Memory B cell (primary cell): Measurements from ENCODE around the gene RNF157.
"Not testable (repeated sequence)": the region's sequence is repeated elsewhere in the genome, so short reads cannot be mapped to it uniquely, and the experiment has no call there.

Experiments
- ATAC-seq: fragments of 150-1000 bp; cut with Tn5 transposase; 2 replicates; pipeline ENCODE4 v1.10.0; 2021; ENCODE audit warnings: low read depth, mild to moderate bottlenecking, moderate library complexity
- DNase-seq, 2 donors: peaks; one replicate each; pipeline ENCODE4 v3.0.0; 2022; ENCODE audit warnings: low spot score in 2 of 2
- H3K27ac Mint-ChIP-seq: one replicate; pipeline ENCODE4 v1.8.0; 2022; ENCODE audit warnings: mild to moderate bottlenecking, moderate library complexity, mixed read lengths
- H3K27me3 Mint-ChIP-seq: one replicate; pipeline ENCODE4 v1.8.0; 2022; ENCODE audit warnings: mixed read lengths
- H3K36me3 Mint-ChIP-seq: one replicate; pipeline ENCODE4 v1.8.0; 2022; ENCODE audit warnings: mild to moderate bottlenecking, mixed read lengths
- H3K4me1 Mint-ChIP-seq: one replicate; pipeline ENCODE4 v1.8.0; 2022; ENCODE audit warnings: mixed read lengths
- H3K4me3 Mint-ChIP-seq: one replicate; pipeline ENCODE4 v1.8.0; 2022; ENCODE audit warnings: mild to moderate bottlenecking, moderate library complexity, mixed read lengths
- H3K9me3 Mint-ChIP-seq: one replicate; pipeline ENCODE4 v1.8.0; 2022; ENCODE audit warnings: mixed read lengths

The RNF157 gene

DNA sequence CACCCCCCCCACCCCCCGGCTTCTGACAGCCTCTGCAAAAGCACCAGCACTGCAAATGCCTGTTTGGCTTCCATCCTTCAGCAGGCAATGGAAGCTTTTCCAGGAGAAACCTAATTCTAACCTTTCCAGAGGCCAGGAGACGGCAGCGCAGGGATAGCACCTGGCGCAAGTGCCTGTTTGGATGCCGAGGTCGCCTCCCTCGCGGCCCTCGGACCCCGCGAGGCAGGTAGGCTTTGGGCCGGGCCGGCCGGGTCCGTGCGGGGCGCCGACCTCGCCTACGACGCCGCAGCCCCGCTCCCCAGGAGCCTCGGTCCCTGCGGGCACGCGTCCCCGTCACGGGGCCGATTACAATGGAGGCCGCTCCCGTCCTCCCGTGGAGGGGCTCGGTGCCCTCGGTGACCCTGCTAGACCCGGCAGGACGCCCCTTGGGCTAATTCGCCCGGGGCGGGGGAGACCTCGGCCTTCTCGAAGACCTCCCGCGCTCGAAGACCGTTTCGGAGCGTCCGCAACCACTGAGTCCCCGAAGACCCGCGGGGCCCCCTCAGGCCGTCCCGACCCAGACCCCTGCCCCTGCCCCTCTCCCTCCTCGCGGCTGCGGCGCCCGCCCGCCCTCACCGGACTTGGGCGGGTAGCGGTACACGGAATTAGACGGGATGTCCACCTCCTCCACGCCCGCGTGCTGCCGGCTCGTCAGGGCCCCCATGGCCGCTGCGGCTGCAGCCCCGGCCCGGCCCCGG lies 587 bp downstream of the RNF157 start:
- H3K27ac Mint-ChIP-seq, result no peak overlapping the region
- no peak for DNase-seq
- peak overlapping the region; percentile 73 for H3K4me3 Mint-ChIP-seq
- ATAC-seq, result no peak
- H3K27me3 Mint-ChIP-seq, result peaks cover 17% of the 10 kb centered on the region
- peaks cover 4% of the 10 kb centered on the region for H3K4me1 Mint-ChIP-seq
- no peaks in the 10 kb centered on the region for H3K9me3 Mint-ChIP-seq
- H3K36me3 Mint-ChIP-seq, result no peaks in the 10 kb centered on the region

DNA sequence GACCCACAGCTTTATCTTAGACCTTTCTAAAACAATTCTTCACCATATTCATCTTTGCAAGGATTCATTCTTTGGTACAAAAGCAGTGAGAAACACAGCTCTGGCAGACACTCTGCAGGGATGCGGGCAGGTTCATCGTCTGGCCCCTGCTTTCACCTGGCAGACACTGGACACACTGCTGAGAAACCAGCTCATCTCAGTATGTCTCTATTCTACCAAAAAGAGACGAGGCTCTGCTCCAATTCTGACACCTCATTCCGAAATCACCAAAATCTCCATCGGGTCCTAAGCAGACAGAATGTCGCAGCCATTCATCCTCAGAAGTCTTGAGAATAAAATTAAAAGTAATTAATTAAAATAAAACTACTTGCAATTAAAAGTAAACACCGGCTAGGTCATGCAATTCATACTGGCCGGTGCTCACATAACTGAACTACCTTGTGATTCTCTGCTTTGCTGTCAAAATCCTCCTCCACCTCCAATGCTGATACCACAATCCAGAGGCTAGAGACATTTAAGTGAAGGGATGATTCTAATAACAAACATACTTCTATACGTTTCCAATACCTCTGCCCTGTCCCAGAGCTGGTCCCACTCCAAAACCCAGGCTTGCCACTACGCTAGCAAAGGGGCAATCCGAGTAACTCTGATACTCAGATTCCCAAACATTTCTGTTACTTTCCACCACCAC lies 1.3 kb downstream of the RNF157 start:
- no peaks in the 10 kb centered on the region for H3K36me3 Mint-ChIP-seq
- H3K27me3 Mint-ChIP-seq, result peaks cover 17% of the 10 kb centered on the region
- DNase-seq, result no peak
- H3K9me3 Mint-ChIP-seq, result no peaks in the 10 kb centered on the region
- peak overlapping the region; percentile 73 for H3K4me3 Mint-ChIP-seq
- peaks cover 4% of the 10 kb centered on the region for H3K4me1 Mint-ChIP-seq
- no peak for ATAC-seq
- no peak overlapping the region for H3K27ac Mint-ChIP-seq

DNA sequence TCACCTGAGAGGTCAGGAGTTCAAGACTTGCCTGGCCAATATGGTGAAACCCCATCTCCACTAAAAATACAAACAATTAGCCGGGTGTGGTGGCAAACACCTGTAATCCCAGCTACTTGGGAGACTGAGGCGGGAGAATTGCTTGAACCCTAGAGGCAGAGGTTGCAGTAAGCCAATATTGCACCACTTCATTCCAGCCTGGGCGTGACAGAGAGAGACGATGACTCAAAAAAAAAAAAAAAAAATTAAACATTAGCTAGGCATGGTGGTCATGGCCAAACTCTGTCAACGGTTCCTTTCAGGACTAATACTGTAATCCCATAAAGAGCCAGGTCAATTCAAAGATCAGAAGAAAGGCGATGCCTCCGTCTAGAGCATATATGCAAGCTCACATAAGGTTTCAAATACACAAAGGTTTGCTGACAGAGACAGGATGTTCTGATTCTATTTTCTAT lies 2.4 kb downstream of the RNF157 start:
- H3K9me3 Mint-ChIP-seq, result no peaks in the 10 kb centered on the region
- H3K27me3 Mint-ChIP-seq, result peaks cover 13% of the 10 kb centered on the region
- no peak for ATAC-seq
- peaks cover 4% of the 10 kb centered on the region for H3K4me1 Mint-ChIP-seq
- no peaks in the 10 kb centered on the region for H3K36me3 Mint-ChIP-seq
- H3K4me3 Mint-ChIP-seq, result no peak overlapping the region
- H3K27ac Mint-ChIP-seq, result no peak overlapping the region
- no peak for DNase-seq

DNA sequence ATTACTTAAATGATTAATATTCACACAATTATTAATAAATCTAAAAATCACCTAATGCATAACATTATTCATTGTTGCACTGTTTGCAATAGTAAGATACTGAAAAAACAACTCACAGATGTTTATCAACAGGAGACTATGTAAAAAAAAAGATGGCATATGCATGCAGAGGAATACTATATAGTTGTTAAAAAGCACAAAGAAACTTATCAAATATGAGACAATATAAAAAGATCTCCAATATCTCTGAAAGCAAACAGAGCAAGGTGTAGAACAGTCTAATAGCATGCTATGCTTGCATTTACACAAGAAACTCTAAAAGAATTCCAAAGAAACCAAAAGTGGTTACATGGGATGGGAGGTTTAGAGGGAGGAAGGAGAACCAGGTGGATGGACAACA lies 3.7 kb downstream of the RNF157 start:
- Mint-ChIP-seq H3K36me3 (no peaks in the 10 kb centered on the region), H3K4me1 (peaks cover 4% of the 10 kb centered on the region), H3K9me3 (no peaks in the 10 kb centered on the region), H3K27me3 (peaks cover 7% of the 10 kb centered on the region), H3K27ac (no peak overlapping the region), H3K4me3 (no peak overlapping the region)
- ATAC-seq (no peak), DNase-seq (no peak)

DNA sequence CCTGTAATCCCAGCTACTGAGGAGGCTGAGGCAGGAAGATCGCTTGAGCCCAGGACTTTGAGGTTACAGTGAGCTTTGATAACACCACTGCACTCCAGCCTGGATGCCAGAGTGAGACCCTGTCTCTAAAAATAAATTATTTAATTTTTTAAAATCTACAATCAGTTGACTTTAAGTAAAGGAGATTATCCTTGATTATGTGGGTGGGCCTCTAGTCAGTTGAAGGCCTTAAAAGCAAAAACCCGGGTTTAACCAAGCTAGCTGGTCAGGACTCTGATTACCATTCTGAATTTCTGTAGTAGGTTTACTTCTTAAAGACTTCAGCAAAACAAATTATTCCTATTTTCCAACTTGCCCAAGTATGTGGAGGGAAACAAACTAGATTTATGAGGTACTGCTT lies 4.4 kb downstream of the RNF157 start:
- DNase-seq, result no peak
- no peak overlapping the region for H3K27ac Mint-ChIP-seq
- H3K4me1 Mint-ChIP-seq, result peaks cover 1% of the 10 kb centered on the region
- peaks cover under 1% of the 10 kb centered on the region for H3K27me3 Mint-ChIP-seq
- H3K4me3 Mint-ChIP-seq, result no peak overlapping the region
- H3K36me3 Mint-ChIP-seq, result no peaks in the 10 kb centered on the region
- ATAC-seq, result no peak
- H3K9me3 Mint-ChIP-seq, result no peaks in the 10 kb centered on the region

DNA sequence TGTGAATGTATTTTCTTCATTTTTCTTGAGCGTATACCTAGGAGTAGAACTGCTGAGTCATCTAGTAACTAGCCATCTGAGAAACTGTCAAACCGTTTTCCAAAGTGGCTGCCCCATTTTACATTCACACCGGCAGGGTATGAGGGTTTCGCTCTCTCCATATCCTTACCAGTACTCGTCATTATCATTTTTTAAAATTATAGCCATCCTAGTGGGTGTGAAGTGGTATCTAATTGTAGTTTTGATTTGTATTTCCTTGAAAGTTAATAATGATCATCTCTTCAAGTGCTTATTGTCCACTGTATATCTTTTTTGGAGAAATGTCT lies 6.0 kb downstream of the RNF157 start:
- no peak for DNase-seq
- no peak overlapping the region for H3K4me3 Mint-ChIP-seq
- no peaks in the 10 kb centered on the region for H3K4me1 Mint-ChIP-seq
- no peak overlapping the region for H3K27ac Mint-ChIP-seq
- H3K27me3 Mint-ChIP-seq, result no peaks in the 10 kb centered on the region
- no peaks in the 10 kb centered on the region for H3K9me3 Mint-ChIP-seq
- no peak for ATAC-seq
- no peaks in the 10 kb centered on the region for H3K36me3 Mint-ChIP-seq

DNA sequence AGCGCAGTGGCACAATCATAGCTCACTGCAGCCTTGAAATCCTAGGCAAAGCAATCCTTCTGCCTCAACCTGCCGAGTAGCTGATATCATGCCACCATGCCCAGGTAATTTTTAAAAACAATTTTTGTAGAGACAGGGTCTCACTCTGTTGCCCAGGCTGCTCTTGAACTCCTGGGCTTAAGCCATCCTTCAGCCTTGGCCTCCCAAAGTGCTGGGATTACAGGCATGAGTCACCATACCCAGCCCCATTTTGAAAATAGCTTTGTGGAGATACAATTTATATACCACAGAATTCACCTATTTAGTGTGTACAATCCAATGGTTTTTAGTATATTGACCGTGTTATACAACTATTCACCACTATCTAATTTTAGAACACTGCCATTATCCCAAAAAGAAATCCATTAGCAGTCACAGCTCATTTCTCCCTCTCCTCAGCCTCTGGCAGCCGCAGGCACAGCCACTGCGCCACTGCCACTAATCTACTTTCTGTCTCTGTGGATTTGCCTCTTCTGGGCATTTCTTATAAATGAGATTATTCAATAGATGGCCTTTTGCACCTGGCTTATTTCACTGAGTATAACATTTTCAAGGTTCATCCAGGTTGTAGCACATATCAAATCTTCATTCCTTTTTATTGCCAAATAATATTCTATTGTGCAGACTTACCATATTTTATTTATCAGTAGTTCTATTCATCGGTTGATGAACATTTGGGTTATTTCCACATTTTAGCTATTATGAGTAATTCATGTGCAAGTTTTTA lies 6.5 kb downstream of the RNF157 start:
- ATAC-seq, result no peak
- DNase-seq, result no peak
- H3K4me3 Mint-ChIP-seq, result no peak overlapping the region
- no peaks in the 10 kb centered on the region for H3K36me3 Mint-ChIP-seq
- no peaks in the 10 kb centered on the region for H3K4me1 Mint-ChIP-seq
- H3K27ac Mint-ChIP-seq, result no peak overlapping the region
- H3K9me3 Mint-ChIP-seq, result no peaks in the 10 kb centered on the region
- H3K27me3 Mint-ChIP-seq, result peaks cover 3% of the 10 kb centered on the region

DNA sequence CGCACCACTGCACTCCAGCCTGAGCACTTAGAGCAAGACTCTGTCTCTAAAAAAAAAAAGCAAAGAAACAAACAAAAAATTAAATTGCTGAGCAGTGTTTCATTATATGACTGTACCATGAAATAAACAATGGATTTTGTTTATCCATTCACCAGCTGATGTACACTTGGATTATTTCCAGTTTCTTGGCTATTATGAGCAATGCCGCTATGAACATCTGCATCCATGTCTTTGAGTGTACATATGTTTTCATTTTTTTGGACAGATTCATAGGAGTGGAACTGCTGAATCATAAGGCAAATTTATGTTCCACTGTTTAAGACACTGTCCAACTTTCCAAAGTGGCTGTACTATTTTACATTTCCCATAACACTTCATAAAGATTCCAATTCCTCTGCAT lies 8.0 kb downstream of the RNF157 start:
- ATAC-seq (no peak), DNase-seq (no peak)
- H3K27me3 Mint-ChIP-seq, result peaks cover 6% of the 10 kb centered on the region
- no peak overlapping the region for H3K4me3 Mint-ChIP-seq
- no peak overlapping the region for H3K27ac Mint-ChIP-seq
- no peaks in the 10 kb centered on the region for H3K9me3 Mint-ChIP-seq
- no peaks in the 10 kb centered on the region for H3K36me3 Mint-ChIP-seq
- H3K4me1 Mint-ChIP-seq, result no peaks in the 10 kb centered on the region

DNA sequence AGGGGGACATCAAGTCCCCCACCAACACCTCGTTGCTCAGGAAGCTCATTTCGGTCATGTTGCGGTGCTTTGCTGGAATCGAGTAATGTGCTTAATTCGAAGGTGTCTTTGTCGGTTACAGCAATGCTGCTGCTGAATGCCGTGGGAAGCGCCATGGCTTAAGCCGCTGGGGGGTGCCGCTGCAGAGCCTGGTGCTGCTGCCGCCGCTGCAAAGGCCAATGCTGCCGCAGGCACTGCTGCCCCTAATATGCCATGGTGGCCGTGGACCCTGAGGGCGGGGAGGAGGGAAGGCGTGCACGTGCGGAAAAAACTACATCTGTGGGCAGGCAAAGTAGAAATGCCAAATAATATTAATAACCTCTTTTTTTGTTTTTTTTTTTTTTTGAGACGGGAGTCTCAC lies 13.5 kb downstream of the RNF157 start:
- H3K9me3 Mint-ChIP-seq, H3K27me3 Mint-ChIP-seq, H3K4me3 Mint-ChIP-seq, H3K36me3 Mint-ChIP-seq, ATAC-seq, H3K4me1 Mint-ChIP-seq, DNase-seq, H3K27ac Mint-ChIP-seq: not testable (repeated sequence)

DNA sequence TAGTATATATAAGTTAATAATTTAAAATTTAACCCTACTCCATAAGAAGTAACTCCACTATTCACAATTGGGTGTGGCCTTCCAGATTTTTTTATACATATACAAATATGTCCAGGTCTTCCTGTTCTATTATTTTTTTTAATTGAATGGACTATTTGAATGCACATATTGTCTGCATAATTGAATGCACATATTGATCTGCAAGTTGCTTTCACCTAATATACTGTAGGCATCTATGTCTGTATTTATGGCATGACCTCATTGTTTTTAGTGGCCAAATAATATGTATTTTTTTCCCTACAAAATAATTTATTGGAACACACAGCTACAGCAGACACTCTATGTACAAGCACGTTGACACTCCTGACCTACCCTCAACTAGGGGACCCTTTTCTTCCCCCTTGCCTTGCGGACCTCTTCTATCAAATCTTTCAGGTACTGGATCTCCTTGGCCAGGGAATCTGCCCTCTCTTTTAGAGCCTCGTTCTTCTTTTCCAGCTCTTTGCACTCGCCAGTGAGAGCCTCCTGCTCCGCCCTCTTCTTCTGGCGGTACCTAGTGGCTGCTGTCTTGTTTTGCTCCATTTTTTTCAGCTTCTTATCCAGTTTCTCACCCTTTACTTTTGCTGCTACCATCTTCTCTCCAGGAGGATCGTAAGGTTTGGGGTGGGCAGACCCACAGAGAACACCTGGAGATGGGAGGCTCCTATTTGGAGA lies 14.8 kb downstream of the RNF157 start:
- not testable (repeated sequence) for H3K4me3 Mint-ChIP-seq, DNase-seq, H3K27ac Mint-ChIP-seq, H3K9me3 Mint-ChIP-seq, H3K27me3 Mint-ChIP-seq, H3K4me1 Mint-ChIP-seq, ATAC-seq, H3K36me3 Mint-ChIP-seq

DNA sequence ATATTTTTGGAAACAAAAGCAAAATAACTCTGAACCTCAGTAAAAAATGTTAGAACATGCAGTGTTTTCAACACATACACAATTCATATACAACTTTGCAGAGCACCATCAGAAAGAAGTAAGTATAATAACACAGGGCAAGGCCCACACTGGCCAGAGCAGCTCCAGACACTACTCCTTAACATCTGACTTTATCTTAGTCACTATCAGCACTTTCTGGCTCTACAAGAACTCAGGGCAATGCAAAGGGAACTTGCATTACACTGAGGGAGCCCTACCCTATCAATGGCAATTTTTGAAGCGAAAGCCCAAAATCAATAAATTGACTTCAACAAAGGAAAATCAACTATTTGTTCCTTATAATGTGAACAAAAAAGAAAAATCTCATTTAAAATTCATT lies 16.5 kb downstream of the RNF157 start:
- H3K4me3 Mint-ChIP-seq, result no peak overlapping the region
- DNase-seq (no peak), ATAC-seq (no peak)
- H3K36me3 Mint-ChIP-seq, result no peaks in the 10 kb centered on the region
- H3K9me3 Mint-ChIP-seq, result no peaks in the 10 kb centered on the region
- H3K27me3 Mint-ChIP-seq, result peaks cover 3% of the 10 kb centered on the region
- no peaks in the 10 kb centered on the region for H3K4me1 Mint-ChIP-seq
- no peak overlapping the region for H3K27ac Mint-ChIP-seq

DNA sequence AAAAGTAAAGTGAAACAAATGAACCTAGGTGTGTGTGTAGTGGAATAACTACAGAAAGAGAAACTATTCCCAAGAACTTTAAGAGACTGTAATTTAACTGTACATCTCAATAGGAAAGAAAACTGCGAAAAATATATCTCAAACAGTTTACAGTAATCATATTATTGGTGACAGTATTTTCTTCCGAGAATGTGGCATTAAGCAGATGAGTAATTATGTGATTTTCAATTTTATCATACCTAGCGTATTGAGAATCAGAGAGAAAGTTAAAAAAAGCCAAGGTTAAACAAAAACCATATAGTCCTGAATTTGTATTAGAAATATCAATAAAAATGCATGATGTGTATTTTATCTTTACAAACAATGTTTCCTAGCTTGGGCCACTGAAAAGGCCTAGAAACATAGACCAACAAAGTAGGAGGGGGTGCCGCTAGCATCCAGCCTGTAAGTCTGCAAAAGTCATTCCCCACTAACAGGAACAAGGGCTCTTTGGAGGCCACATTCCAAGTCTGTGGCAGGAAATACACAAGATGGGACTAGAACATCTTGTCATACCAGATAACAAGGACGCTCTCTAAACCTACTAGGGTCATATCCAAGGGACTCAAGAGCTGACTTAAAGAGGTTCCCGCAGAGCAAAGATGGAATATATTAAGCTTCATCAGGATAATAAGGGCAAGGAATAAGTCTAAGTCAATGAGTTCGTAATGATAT lies 20.5 kb downstream of the RNF157 start:
- DNase-seq (no peak), ATAC-seq (no peak)
- H3K4me1 Mint-ChIP-seq, result no peaks in the 10 kb centered on the region
- H3K4me3 Mint-ChIP-seq, result no peak overlapping the region
- no peaks in the 10 kb centered on the region for H3K36me3 Mint-ChIP-seq
- no peak overlapping the region for H3K27ac Mint-ChIP-seq
- H3K9me3 Mint-ChIP-seq, result no peaks in the 10 kb centered on the region
- H3K27me3 Mint-ChIP-seq, result no peaks in the 10 kb centered on the region

DNA sequence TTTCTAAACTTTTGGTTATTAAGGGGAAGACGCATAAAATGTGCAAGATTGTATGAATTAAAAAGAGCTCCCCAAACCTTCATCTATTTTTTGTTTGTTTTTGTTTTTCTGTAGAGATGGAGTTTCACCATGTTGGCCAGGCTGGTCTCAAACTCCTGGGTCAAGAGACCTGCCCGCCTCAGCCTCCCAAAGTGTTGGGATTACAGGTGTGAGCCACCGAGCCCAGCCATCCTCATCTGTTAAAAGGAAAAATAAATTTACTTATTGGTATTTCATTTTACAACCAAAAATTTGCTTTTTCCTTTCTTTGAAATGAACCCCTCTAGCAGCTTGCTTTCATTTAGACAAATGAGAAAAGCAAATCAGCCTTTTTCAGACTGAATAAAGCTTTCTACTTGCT lies 23.2 kb downstream of the RNF157 start:
- Mint-ChIP-seq H3K4me1 (no peaks in the 10 kb centered on the region), H3K36me3 (no peaks in the 10 kb centered on the region), H3K9me3 (no peaks in the 10 kb centered on the region), H3K4me3 (no peak overlapping the region), H3K27ac (no peak overlapping the region), H3K27me3 (no peaks in the 10 kb centered on the region)
- no peak for DNase-seq
- no peak for ATAC-seq
